22Rv1 (cell line): ENCODE results near the gene MEST.
"Not testable (repeated sequence)": the region's sequence is repeated elsewhere in the genome, so short reads cannot be mapped to it uniquely, and the experiment has no call there.

Experiments used
- ZFX ChIP-seq: fragments of 450-650 bp; IDR thresholded peaks from 2 replicates; pipeline ENCODE4 v1.6.1; 2017; ENCODE audit warnings: antibody characterized with exemption, borderline replicate concordance
- TF ChIP-seq, protein P1 (sequence below): fragments of 450-650 bp; IDR thresholded peaks from 2 replicates; pipeline ENCODE4 v1.5.1; 2017; ENCODE audit warnings: mild to moderate bottlenecking

DNA sequence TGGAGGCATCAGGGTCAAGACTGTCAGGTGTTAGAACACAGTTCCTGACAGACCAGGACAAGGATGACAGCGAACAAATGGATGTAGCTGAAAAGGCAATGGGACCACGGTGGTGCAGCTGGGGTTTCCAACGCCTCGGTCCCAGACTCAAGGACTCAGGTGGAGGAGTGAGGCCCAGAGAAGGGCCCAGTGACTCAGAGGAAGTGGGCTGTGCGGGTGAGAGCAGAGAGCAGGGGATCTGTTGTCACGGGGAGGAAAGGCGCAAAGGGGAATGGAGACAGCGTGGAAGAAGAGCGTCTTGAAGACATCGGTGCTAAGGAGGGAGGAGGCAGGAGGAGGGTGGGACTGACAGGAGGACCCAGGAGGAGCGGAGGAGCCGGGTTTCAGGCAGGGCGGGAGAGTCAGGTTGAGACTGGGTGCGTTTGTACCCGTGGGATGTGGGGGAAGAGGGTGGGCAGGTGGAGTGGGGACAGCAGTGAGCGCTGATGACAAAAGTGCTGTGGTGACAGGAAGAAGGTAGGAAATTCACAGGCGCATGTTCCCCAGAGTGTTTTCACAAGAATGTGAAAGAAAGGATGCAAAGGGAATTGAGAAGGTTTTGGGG is 36.0 kb downstream of the MEST start:
- TF ChIP-seq, protein P1, sequence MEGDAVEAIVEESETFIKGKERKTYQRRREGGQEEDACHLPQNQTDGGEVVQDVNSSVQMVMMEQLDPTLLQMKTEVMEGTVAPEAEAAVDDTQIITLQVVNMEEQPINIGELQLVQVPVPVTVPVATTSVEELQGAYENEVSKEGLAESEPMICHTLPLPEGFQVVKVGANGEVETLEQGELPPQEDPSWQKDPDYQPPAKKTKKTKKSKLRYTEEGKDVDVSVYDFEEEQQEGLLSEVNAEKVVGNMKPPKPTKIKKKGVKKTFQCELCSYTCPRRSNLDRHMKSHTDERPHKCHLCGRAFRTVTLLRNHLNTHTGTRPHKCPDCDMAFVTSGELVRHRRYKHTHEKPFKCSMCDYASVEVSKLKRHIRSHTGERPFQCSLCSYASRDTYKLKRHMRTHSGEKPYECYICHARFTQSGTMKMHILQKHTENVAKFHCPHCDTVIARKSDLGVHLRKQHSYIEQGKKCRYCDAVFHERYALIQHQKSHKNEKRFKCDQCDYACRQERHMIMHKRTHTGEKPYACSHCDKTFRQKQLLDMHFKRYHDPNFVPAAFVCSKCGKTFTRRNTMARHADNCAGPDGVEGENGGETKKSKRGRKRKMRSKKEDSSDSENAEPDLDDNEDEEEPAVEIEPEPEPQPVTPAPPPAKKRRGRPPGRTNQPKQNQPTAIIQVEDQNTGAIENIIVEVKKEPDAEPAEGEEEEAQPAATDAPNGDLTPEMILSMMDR: not testable (repeated sequence)
- TF ChIP-seq ZFX: not testable (repeated sequence)
